IPS DF 19.7 (cell line): Measurements from ENCODE around the gene MAP3K3.
"Not testable (repeated sequence)": the region's sequence is repeated elsewhere in the genome, so short reads cannot be mapped to it uniquely, and the experiment has no call there.

ENCODE experiments used
- DNase-seq: peaks from one replicate; pipeline ENCODE4 v3.0.0-alpha.2; 2013; ENCODE audit warnings: low read depth, low spot score

MAP3K3 gene

DNA sequence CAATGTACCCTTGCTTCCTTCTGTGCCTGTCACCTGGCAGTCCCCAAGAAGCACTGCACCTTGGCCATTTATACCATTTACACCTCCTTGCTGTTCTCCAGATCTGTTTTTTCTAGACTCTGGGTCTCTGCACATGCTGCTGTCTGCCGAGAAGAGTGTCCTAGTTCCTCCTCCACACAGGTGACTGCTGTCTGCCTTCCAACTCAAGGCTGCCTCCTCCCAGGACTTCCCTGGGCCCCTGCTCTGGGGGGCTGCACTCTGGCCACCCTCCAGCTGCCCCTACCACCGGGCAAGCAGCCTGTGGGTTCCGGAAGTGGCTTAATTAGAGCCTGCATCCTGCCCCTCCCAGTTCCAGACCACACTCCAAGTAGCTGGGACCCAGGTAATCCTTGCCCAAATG lies 83.4 kb downstream of the MAP3K3 start:
- no peak for DNase-seq

DNA sequence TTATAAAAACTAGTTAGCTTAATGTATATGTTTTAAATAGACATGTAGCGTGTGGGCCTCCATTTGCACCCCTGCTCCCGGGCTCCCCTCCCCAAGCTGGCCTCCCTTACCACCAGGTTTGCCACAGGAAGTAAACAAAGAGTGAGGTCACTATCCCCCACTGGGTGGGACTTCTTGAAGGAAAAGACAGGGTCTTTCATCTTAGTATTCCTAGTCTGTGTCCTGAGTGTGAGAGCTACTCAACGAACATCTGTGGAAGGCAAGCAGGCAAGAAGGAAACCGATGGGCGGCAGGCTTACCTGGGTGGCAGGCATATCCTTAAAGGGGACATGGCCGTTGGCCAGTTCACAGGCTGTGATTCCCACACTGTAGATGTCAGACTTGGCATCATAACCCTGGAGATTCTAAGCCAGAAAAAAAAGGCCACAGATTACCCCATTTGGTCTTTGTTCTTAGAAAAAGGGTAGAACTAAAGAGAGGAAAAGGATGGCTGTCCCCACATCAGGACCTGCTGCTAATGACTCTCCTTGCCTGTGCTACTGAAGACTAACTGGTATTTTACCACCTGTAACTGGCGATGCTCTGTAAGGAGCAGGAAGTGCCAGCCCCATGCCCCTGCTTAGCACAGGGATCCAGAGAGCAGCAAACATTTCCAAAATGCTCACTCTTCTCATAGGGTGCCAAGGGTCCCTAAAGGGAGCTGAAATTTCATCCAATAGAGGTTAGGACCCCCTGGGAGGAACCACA lies 84.3 kb downstream of the MAP3K3 start:
- DNase-seq, result no peak

DNA sequence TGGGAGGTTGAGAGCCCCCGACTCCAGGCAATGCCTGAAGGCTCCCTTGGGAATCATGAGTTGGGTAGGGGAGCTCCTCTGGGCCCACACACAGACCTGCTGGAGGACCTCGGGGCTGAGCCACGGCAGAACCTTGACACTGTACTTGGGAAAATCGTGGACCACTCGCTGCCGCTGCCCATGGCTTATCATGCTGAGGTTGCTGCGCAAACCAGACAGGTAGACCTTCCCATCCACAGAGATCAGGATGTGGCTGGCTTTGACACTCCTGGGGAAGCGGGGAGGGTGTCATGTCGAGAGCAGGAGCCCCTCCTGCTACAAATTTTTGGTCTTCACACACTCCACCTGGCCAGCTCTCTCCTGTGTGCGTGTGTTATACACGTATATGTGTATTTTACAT lies 84.9 kb downstream of the MAP3K3 start:
- DNase-seq, result no peak

DNA sequence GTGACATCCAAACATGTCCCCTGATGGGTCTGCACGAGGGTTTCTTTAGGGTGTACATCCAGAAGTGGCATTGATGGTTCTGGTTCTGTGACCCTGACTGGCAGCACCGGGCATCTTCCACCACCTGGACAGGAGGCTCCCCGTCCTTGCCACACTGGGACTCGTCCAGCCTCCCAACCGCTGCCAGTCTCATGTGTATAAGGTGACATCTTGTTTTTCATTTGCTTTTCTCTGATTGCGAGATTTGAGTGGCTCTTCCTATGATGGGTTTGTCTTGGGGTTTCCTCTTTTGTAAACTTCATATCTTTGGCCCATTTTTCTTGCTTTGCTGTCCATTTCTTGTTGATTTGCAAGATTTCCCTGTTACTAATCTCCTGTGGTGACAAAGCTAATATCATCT lies 86.9 kb downstream of the MAP3K3 start:
- DNase-seq, result no peak

DNA sequence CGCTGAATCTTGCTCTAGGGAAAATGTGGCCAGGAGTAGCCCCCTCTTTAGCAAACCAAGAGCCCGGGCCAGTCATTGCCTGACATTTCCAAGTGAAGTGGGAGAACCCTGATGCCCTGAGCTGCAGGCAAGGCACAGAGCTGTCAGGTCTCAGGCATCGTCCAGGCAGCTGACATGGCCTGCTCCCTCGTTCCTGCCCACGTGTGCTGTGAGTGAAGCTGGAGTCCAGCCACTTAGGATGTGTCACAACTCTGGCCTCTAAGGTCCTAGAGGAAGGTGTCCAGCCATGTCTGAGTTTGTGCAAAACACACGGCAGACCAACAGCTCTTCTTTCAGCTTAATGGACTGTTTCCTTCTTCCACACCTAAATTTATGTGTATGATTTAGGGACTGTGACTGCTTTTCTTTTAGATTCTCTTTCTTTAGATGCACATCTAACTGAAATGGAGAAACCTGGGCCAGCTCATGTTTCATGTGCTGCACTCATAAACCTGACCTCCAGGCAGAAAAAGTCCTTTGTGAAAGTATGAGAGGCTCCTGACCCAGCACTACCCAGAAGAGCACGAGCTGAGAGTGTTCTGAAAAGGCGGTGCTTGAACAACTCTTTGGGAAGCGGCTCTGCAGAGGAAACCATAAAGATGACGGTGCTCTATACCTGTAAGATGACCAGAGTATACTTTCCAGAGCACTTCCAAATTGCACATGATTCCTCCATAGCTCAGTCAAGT lies 92.5 kb downstream of the MAP3K3 start:
- DNase-seq, result no peak

DNA sequence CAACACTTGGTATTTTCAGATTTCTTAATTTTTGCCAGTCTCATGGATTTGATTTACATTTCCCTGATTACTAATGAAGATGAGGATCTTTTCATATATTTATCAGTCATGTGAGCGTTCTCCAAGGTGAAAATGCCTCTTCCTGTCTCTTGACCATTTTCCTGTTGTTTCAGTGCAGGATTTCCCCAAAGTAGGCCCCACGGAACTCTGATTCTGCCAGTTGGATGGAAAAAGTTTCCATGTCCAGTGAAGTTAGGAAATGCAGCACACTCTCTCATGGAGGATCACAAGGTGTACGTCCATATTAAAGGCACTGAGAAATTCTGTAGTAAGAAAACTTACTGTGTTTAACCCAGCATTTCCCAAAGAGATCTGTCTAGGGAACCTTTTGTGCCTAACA lies 94.2 kb downstream of the MAP3K3 start:
- no peak for DNase-seq

DNA sequence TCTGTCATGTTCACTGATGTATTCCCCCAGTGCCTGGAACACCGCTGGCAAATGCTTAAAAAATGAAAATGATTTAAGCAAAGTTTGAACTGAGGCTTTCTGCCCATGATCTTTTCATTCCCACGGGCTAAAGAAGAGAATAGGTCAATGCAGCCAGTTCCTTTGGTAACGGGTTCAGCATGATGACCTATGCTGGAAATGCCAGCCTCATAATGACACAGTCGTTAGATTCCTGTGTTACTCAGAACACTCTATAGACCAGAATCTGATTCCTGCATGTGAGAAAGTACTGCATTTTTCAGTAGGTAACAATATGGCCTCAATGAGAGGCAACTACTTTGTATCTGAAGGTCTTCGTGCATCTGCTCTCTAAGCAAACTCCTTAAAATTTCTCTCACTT lies 96.8 kb downstream of the MAP3K3 start:
- no peak for DNase-seq

DNA sequence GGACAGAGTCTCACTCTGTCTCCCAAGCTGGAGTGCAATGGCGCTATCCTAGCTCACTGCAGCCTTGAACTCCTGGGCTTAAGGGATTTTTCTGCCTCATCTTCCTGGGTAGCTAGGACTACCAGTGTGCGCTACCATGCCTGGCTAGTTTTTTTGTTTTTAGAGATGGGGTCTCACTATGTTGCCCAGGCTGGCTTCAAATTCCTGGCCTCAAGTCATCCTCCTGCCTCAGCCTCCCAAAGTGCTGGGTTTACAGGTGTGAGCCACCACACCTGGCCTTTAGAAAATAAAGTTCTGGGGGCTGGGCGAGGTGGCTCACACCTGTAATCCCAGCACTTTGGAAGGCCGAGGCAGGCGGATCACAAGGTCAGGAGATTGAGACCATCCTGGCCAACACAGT lies 98.0 kb downstream of the MAP3K3 start:
- not testable (repeated sequence) for DNase-seq

DNA sequence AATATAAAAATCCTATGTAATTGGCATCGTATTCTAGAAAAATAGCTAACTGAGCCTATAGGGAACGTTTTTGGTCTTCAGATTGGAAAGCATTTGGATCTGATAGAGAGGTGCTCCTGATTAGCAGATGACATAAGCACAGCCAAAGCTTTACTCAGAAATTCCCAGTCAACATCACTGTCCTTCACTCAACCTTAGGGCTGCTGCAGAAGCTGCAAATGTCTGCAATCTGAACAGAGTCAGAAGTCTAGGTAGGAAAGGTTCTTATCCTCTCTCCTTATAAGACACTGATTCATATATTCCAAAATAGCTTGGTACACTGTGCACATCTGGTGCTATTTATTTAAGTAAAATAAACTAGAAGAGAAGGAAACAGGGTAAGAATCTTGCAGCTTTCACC lies 100.2 kb downstream of the MAP3K3 start:
- DNase-seq, result no peak

DNA sequence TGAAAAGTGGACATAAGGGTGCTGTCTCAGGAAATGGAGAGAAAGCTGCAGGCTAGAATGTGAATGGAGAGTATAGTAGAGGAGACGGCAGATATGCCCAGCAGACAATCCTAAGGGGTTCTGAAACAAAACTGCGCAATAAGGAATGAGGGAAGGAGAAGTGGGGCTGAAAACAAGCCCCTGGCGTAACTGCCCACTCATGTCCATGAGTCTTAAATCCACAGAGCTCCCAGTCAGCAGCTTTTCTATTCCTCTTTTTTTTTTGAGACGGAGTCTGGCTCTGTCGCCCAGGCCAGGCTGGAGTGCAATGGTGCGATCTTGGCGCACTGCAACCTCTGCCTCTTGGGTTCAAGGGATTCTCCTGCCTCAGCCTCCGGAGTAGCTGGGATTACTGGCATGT lies 113.5 kb downstream of the MAP3K3 start:
- no peak for DNase-seq

DNA sequence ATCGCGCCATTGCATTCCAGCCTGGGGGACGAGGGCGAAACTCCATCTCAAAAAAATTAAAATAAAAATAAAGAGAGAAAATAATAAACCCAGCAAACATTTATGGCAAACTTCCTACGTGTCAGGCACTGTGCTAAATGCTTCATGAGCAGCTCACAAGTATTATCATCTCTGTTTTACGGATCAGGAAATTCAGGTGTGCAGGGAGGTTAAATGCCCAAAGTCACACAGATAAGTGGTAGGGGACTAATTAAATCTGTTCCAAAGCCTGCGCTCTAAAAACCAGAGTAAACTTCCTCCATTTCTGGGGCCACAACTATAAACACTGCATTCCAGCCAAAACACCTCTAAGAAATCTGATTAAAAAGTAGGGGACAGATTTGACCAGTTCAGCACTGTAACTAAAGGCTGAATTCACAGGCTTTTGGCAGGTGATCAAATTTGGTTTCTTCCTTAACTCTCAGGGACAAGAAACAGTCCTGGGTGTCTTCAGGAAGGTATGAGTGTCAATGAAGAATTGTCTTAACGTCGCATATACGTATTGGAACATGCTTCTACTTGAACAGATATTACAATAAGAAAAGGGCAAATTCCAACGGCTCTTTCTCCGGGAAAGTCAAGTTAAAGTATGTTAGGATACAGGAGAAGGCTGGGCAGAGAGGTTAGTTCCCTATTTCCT lies 118.4 kb downstream of the MAP3K3 start:
- no peak for DNase-seq

DNA sequence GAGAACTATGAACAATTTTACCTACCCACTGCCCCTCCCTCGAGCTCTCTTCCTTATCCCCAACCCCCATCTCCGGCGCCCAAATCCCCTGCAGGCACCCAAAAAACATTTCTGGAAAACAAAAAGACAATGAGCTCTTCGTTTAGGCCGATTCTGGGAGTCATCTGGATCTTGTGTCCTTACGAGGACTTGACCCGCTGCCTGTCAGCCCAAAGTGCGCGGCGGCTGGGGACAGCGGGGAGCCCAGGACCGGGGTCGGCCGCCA lies 118.9 kb downstream of the MAP3K3 start:
- DNase-seq, result no peak

DNA sequence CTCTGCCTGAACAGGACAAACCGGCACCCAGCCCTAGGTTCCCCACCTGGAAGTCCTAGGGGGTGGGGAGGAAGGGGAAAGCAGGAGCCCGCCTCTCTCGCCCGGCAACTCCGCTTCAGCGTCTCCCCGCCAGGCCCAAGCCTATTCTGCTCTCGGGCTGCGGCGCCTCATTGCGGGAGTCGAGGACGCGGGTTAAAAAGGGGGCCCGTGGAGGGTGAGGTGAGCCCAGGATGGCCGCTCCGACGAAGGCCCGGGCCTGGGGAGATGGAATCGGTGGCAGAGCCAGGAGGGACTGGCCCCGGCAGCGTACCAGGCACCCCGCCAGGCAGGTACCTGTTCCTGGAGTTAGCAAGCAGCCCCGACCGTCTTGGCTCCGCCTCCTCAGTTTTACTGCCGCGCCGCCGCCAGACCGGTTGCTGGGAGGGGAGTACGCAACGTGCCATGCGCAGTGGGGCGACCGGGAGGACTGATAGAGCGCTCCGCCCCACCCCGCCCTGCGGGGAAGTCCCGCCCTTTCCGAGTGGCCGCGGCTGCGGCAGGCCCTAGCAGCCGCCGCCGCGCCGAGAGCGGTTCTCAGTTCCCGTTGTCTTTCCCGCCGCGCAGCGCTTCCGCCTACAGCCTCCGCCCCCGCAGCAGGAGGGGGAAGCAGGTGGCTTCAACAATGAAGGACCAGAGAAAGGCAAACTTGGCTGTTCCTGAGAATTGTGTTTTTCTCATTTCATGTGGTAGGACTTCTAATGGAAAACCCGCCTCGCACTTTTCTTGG lies 119.4 kb downstream of the MAP3K3 start, which contains the start of gene STRADA:
STRADA (minus strand) TSS at position 392 of the 766 bp plus-strand sequence. CDS start 13,430 bp downstream, outside the sequence.
- DNase-seq, result peak; percentile 93
